Kidney (tissue), 22 donors: ENCODE results near the gene PROP1. TPM values are rescaled to one million over a fixed set of nuclear protein-coding genes. Genes with fewer than 3 reads are reported as not detected.
"Not testable (repeated sequence)": the region's sequence is repeated elsewhere in the genome, so short reads cannot be mapped to it uniquely, and the experiment has no call there.

ENCODE experiments used
- DNase-seq, 5 donors: peaks; one replicate each; pipeline ENCODE4 v3.0.0-alpha.2; 2013 to 2020
- FAIRE-seq: peaks from 2 replicates; lab custom pipeline; 2012; peaks lifted over from hg19 to GRCh38; lab: Jason Lieb, UNC
- H3K27ac ChIP-seq, 2 donors: one replicate each; pipeline ENCODE4 v1.7.0; 2013; ENCODE audit warnings: low read depth in 2 of 2, low read length in 2 of 2, inconsistent platforms in 1 of 2
- H3K27me3 ChIP-seq: one replicate; pipeline ENCODE4 v1.7.1; 2013; ENCODE audit warnings: low read length, inconsistent platforms; ENCODE audit not compliant: control insufficient read depth, insufficient read depth
- H3K36me3 ChIP-seq, 3 donors: one replicate each; pipeline versions ENCODE4 v1.7.0 to v1.7.1; 2013; ENCODE audit warnings: low read length in 3 of 3, control low read depth in 1 of 3, inconsistent platforms in 1 of 3; ENCODE audit not compliant: insufficient read depth in 3 of 3, control insufficient read depth in 2 of 3
- H3K4me1 ChIP-seq, 3 donors: one replicate each; pipeline versions ENCODE4 v1.7.0 to v1.7.1; 2013; ENCODE audit warnings: low read length in 3 of 3, inconsistent platforms in 1 of 3, low read depth in 1 of 3; ENCODE audit not compliant: control insufficient read depth in 2 of 3, insufficient read depth in 2 of 3
- H3K4me3 ChIP-seq, 3 donors: one replicate each; pipeline versions ENCODE4 v1.7.0 to v1.8.1; 2013; ENCODE audit warnings: low read length in 3 of 3, control low read depth in 1 of 3, inconsistent platforms in 1 of 3
- H3K9ac ChIP-seq, 3 donors: one replicate each; pipeline versions ENCODE4 v1.7.0 to v1.7.1; 2013; ENCODE audit warnings: low read length in 3 of 3, control low read depth in 1 of 3, inconsistent platforms in 1 of 3
- H3K9me3 ChIP-seq, 3 donors: one replicate each; pipeline versions ENCODE4 v1.7.0 to v1.7.1; 2013; ENCODE audit warnings: low read length in 3 of 3, control low read depth in 1 of 3, inconsistent platforms in 1 of 3; ENCODE audit not compliant: control insufficient read depth in 2 of 3, insufficient read depth in 1 of 3
- intact Hi-C: fragments of 100-400 bp; cut with DNase I; formaldehyde crosslinking; loops from one replicate; pipeline ENCODE4 v1.11.1; 2022
- long read RNA-seq, 10 donors: library from polyadenylated mRNA in 1 of 10; unstranded in 1 of 10; transcript quantifications; one replicate each; pipeline ENCODE4 v2.0.0 and lab custom pipeline, GENCODE V29; 2021 to 2026
- polyA plus RNA-seq: library from polyadenylated mRNA; stranded (reverse); fragments of 350-450 nt; fragmentation: Illumina TruSeq; extraction: RNeasy Lipid Tissue Mini Kit (QIAGEN cat#74804); gene quantifications from one replicate; pipeline ENCODE4 v1.2.3, GENCODE V29; 2014; ENCODE audit warnings: low read depth, low replicate concordance; ENCODE audit not compliant: insufficient read depth
- total RNA-seq: library from RNA; stranded (reverse); fragmentation: NEBNext Ultra II Directional; extraction: Animal tissue kit (Norgen Biotek cat#: 25700); gene quantifications from one replicate; pipeline ENCODE4 v1.2.1, GENCODE V29; 2021
- TF ChIP-seq, protein P1 (sequence below): IDR thresholded peaks from 3 replicates; pipeline ENCODE4 v1.5.1; 2012; ENCODE audit warnings: mild to moderate bottlenecking, moderate library complexity, borderline replicate concordance; ENCODE audit not compliant: insufficient read depth; ENCODE audit errors: extremely low read depth
- donor health status: control.
- donor health status: control.
- donor health status: control.
- donor health status: control.
- donor health status: control.
- donor health status: DM: yes; HTN: yes; CAD: no.
- donor health status: Normal renal cell carcinoma (clear cell type).

PROP1 gene
- total RNA-seq (not detected), polyA plus RNA-seq (not detected)
- long read RNA-seq, donor 1 = 0 reads
- long read RNA-seq, donor 2 = 0 reads
- long read RNA-seq, donor 3 = 0 reads
- long read RNA-seq, donor 4 = 0 reads
- long read RNA-seq, donor 5 = 0 reads
- long read RNA-seq, donor 6 = 0 reads
- long read RNA-seq, donor 7 = 0 reads
- long read RNA-seq, donor 8 = 0 reads
- long read RNA-seq, donor 9 = 0 reads
- long read RNA-seq, donor 10 = 0 reads

DNA sequence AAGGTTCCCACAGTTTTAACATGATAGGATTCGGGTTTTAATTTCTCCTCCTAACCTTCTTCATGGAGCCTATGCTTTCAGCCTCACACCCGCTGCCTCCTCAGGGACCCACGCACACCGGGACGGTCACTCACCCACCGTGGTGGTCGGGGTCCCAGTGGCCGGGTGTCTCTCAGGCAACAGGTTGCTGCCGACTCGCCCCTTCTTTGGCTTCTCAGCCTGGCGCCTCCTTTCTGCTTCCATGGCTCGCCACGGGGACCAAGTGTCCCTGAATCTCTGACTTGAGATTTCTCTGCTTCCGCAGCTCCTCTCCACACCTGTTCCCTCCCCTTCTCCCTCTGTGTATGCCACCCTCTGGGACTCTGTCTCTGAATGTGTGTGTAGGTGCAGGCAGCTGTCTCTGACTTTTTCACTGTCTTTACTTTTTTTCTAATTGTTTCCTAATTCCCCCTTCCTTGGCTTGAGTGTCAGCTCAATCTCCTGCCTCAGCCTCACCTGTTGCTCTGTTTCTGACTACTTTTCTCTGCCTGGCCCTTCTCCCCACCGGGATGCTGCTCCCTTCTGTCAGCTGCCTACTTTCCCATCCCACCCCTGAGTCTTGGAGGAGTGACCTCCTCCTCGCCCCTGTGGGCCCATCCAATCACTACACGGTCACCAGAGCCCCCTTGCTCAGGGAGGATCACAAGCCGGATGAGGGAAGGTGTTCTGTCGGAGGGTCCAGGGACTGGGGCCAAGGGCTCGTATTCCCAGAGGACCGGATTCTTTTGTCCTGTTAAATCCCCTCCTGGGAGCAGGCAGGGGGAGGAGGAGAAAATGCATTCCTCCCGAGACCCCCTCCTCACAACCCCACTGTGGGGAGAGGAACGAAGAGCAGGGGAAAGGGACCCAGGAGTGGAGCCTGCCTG lies at the start of gene PROP1:
PROP1 (minus strand) TSS at position 552 of the 905 bp plus-strand sequence; CDS start at position 243, 309 bp downstream.
- TF ChIP-seq, protein P1, sequence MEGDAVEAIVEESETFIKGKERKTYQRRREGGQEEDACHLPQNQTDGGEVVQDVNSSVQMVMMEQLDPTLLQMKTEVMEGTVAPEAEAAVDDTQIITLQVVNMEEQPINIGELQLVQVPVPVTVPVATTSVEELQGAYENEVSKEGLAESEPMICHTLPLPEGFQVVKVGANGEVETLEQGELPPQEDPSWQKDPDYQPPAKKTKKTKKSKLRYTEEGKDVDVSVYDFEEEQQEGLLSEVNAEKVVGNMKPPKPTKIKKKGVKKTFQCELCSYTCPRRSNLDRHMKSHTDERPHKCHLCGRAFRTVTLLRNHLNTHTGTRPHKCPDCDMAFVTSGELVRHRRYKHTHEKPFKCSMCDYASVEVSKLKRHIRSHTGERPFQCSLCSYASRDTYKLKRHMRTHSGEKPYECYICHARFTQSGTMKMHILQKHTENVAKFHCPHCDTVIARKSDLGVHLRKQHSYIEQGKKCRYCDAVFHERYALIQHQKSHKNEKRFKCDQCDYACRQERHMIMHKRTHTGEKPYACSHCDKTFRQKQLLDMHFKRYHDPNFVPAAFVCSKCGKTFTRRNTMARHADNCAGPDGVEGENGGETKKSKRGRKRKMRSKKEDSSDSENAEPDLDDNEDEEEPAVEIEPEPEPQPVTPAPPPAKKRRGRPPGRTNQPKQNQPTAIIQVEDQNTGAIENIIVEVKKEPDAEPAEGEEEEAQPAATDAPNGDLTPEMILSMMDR = no peak
- no peak within 1 kb of the TSS for H3K9ac ChIP-seq
- H3K4me3 ChIP-seq = no peak within 1 kb of the TSS
- no peaks in the 10 kb centered on the region for H3K27me3 ChIP-seq
- no peak for FAIRE-seq
- no peak within 1 kb of the TSS for H3K27ac ChIP-seq
- no peak for DNase-seq
- H3K36me3 ChIP-seq = no peaks in the 10 kb centered on the region
- intact Hi-C loops = no loop called here
- no peaks in the 10 kb centered on the region for H3K4me1 ChIP-seq
- no peaks in the 10 kb centered on the region for H3K9me3 ChIP-seq

DNA sequence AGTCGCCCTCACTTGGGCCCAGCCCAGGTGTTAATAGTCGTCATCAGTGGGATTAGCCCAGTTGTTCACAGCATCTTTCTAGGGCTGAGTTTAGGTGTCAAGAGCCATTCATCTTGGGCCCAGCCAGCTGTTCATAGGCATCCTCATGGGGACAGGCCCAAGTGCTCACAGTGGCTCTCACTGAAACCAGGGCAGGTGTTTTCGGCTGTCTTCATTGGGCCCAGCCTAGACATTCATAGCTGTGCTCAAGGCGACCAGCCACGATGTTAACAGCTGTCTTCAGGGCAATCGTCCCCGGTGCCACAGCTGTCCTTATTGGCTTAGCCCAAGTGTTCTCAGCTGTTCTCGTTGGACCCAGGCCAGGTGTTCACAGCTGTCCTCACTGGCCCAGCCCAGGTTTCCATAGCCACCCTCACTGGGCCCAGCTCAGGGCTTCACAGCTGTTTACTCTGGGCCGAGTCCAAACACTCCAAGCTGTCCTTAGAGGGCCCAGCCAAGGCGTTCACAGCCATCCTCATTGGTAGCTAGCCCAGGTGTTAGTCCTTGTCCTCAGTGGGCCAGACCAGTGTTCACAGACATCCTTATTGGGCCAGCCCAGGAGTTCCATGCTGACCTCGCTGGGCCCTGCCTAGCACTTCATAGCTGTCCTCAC lies 23.5 kb upstream of the PROP1 start:
- H3K9ac ChIP-seq, H3K27ac ChIP-seq, H3K36me3 ChIP-seq, DNase-seq, H3K9me3 ChIP-seq, H3K4me1 ChIP-seq, FAIRE-seq, H3K4me3 ChIP-seq, intact Hi-C loops, H3K27me3 ChIP-seq: not testable (repeated sequence)

DNA sequence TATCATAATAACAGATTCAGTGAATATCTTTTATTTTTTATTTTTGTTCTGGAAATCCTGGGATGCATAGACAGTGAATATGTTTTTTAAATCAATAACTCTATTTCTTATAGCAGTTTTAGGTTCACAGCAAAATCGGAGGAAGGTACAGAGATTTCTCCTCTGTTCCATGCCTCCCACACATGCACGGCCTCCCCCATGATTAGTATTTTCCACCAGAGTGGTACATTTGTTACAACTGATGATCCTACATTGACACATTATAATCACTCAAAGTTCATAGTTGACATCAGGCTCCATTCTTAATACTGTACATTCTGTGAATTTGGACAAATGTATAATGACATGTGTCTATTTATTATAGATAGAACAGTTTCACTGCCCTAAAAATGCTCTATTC lies 16.7 kb upstream of the PROP1 start:
- H3K27me3 ChIP-seq, H3K9ac ChIP-seq, H3K36me3 ChIP-seq, H3K27ac ChIP-seq, H3K4me1 ChIP-seq, DNase-seq, H3K4me3 ChIP-seq, intact Hi-C loops, FAIRE-seq, H3K9me3 ChIP-seq: not testable (repeated sequence)

DNA sequence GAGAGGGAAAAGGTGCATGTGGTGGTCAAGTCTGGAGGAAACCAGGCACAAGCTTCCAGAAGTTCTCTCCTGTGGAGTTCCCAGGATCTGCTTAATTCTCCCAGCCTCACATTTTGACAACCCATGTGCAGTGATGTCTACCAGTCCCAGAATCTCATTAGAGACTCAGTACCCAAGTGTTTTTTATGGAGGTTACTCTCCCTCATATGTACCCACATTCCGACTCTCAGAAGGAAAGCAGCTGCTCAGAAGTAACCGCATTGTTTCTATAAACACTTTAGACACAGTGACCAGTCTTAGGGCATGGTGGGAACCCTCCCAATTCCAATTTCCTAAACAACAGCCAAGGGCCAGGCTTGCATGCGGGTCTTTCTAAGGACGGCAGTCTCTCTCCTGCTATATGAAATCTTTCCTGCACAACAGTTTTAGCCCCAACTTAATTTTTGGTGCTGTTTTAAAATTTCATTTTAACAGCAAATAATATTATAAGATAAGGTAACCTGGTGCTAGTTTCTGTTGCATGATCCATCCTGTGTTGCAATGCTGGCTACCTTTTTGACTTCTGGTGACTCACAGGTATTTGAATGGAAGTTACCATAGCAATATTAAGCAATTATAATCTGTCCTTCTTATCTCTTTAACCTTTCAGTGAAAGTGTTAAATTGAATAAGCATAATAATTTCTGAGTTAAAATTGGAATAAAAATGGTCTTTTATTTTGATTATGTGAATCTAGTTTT lies 15.9 kb upstream of the PROP1 start:
- H3K4me3 ChIP-seq, DNase-seq, intact Hi-C loops, H3K9me3 ChIP-seq, FAIRE-seq, H3K27me3 ChIP-seq, H3K36me3 ChIP-seq, H3K9ac ChIP-seq, H3K27ac ChIP-seq, H3K4me1 ChIP-seq: not testable (repeated sequence)

DNA sequence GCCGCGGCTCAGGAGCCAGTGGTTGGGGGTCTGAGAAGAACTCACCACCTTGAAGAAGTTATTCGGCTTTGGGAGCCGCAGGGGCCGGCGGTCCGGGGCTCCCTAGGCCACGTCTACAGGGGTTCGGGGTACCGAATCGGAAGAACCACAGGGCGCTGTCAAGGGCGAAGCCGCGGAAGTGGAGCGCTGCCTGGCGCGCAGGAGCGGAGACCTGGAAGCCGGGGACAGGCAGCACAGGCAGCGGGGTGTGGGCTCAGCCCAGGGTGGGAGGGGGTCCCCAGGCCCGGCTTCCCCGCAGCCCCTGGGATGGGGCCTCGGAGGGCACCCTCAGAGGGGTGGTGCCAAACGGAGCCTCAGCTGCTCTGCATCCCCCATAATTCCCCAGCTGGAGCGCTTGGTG lies 11.2 kb upstream of the PROP1 start:
- not testable (repeated sequence) for H3K4me3 ChIP-seq

DNA sequence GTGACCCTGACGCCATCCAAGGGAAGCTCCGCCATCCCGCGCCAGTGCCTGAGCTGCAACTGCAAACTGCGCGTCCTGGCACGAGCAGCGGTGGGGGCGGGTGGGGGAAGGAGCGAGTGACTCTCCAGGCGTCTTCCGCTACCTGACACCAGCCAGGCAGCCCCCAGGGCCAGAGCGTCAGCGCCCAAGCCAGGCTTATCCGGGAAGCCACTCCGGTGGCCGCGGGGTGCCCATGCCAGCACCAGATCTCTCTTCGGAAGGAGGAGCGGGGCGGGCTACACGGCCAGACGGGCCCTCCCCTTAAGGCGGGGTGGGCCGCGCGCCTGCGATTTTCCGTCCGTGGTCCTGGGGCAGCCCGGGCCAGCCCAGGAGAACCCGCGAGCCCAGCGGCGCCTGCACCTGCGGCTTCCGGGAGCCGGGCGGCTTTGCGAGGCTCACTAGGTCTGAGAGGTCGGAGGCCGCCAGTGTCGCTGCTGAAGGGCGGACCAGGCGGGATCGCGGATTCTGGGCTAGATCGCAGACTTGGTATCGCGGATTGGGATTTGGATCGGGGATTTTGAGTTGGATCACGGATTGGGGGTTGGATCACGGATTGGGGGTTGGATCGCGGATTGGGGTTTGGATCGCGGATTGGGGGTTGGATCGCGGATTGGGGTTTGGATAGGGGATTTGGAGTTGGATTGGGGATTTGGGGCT lies 10.6 kb upstream of the PROP1 start:
- FAIRE-seq, DNase-seq, H3K9me3 ChIP-seq, H3K4me3 ChIP-seq, H3K9ac ChIP-seq, H3K36me3 ChIP-seq, H3K4me1 ChIP-seq, intact Hi-C loops, H3K27ac ChIP-seq, H3K27me3 ChIP-seq: not testable (repeated sequence)

More for the DNA sequence above, 11.2 kb upstream of the PROP1 start:
- H3K4me1 ChIP-seq, H3K27ac ChIP-seq, H3K9me3 ChIP-seq, H3K36me3 ChIP-seq, H3K27me3 ChIP-seq, FAIRE-seq, DNase-seq, H3K9ac ChIP-seq, intact Hi-C loops: not testable (repeated sequence)
